Posterior cingulate gyrus (tissue), 11 donors: ENCODE measurements around the gene LCK.
"Not testable (repeated sequence)": the region's sequence is repeated elsewhere in the genome, so short reads cannot be mapped to it uniquely, and the experiment has no call there.

Source experiments
- DNase-seq, 10 donors: peaks; one replicate each; pipeline versions ENCODE4 v3.0.0 to v3.0.0-alpha.2; 2020 to 2021; ENCODE audit warnings: mixed read lengths in 3 of 10
- intact Hi-C: fragments of 100-400 bp; cut with DNase I; formaldehyde crosslinking; loops from one replicate; pipeline ENCODE4 v1.15.1; 2023

The LCK gene

DNA sequence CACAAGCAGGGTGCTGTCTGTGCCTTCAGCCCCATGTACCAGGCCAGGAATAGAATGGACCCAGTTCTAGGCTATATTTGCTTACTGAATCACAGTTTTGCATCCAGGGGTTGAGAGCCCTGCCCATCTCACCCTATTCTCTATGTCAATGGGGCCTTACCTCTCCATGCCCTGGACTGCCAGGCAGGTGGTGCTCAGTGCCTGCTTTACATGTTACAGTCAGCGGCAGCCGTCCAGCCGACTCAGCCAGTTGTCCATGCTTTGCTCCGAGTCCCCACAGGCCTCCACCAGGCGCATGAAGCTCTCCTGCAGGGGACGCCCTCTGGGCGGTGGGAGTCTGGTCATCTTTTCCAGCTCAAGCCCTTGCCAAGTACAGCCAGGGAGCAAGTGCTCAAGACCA is 16.3 kb upstream of the LCK start:
- DNase-seq, result no peak
- intact Hi-C loops, result no loop called here

GRCh38 chr1:32239337-32239736 is 11.7 kb upstream of the LCK start:
- intact Hi-C loops, result no loop called here
- no peak for DNase-seq

DNA sequence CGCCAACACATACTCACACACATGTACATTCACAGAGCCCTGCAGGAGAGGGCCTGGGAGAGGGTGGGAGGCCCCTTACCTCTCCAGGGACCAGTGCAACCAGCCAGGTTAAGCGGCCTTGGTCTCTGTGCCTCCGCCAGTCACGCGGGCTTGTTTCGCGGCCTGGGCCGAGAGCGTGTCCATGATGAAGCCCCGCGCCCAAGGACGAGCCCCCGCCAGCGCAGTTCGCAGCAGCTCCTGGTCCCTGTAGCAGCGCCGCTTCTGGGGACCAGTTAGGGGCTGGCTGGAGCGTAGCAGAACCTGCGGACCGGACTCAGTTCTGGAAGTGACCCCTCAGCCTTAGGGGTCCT is 11.3 kb upstream of the LCK start:
- intact Hi-C loops, result loop anchor here (5.0 kb wide), 1 partner anchor 93 kb away; no protein-coding TSS in a partner anchor
- peak in 2 of 10 donors; percentile 11 to 89 for DNase-seq

GRCh38 chr1:32240140-32240951 is 10.7 kb upstream of the LCK start:
- intact Hi-C loops, result loop anchor here (5.0 kb wide), 1 partner anchor 92 kb away; no protein-coding TSS in a partner anchor
- peak; percentile 56 to 96 (median 68) for DNase-seq

DNA sequence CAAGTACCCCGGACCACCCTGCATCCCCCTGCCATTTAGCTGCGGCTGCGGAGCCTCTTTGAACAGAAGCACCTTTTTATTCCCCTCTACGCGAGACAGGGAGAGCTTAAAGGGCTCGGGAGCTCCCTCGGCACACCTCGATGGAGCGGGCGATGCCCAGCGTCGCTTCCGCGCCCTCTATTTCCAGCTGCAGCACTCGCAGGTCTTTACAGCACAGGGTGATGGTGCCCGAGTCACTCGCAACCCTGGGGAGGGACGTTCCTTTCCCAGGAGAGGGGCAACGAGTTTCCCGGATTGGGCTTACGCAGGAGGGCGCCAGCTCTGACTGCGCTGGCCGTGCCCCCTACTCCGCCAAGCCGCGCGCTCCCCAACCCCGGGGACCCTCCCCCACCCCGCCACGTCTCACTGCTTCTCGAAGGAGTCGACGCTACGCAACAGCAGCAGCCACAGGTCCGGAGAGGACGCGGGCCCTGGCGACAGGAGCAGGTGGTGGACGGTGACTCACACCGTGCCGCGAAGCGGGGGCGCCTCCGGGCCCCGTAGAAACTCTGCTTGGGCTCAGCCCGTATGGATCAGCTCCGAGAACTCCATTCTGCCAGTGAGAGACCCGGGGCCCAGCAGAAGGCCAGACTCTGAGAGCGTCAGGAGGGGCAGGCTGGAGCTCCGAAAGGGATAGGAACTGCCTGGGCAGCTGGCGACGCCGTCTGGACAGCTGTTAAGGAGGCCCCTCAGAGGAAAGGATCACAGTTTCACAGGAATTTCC is 9.9 kb upstream of the LCK start:
- intact Hi-C loops, result loop anchor here (5.0 kb wide), 1 partner anchor 91 kb away; no protein-coding TSS in a partner anchor
- DNase-seq, result peak; percentile 28 to 91 (median 44)

- intact Hi-C loops, result loop anchor here (5.0 kb wide), 1 partner anchor 90 kb away; no protein-coding TSS in a partner anchor
- peak in 7 of 10 donors; percentile 34 to 92 (median 62) for DNase-seq
Observed at GRCh38 chr1:32242341-32242851, 8.7 kb upstream of the LCK start.

- intact Hi-C loops, result no loop called here
Observed at GRCh38 chr1:32246888-32247273, 4.2 kb upstream of the LCK start, which contains the start of gene FAM167B. Gene FAM167B, plus strand, starts transcription at chr1:32247222. Its CDS starts 200 bp downstream, at chr1:32247422.

GRCh38 chr1:32247452-32247851 is 3.6 kb upstream of the LCK start:
- no peak for DNase-seq
- intact Hi-C loops, result no loop called here

More at GRCh38 chr1:32246888-32247273, 4.2 kb upstream of the LCK start, which contains the start of gene FAM167B:
- no peak for DNase-seq

DNA sequence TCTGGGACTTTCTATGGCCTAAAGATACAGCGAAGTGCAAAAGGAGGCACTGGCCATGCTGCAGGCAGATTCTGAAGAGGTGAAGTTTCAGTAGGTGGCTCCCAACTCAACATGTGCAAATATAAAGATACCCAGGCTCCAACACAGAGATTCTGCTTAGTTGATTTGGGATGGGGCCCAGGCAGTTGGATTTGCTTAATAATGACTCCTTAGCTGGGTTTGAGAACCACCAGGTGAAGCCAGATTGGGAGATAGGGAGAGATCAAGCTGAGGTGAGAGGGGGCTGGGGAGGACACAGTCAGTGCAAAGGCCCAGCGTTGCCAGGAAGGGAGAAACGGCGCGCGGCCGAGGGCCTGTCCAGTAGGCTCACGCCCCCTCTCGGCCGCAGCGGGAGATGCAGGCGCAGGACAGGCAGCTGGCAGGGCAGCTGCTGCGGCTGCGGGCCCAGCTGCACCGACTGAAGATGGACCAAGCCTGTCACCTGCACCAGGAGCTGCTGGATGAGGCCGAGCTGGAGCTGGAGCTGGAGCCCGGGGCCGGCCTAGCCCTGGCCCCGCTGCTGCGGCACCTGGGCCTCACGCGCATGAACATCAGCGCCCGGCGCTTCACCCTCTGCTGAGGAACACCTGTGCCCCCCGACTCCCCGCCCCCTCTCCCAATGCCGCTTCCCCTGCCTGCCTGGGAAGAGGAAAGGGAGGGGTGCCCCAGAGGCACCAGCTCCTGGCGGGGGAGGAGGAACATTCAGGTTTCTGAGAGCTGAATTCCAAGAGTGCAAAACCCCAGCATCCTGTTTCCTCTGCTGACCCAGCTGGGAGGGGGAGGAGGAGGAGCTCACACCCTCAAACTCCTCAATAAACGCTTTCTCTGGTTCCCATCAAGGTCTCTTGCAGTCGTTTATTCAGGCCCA is 2.8 kb upstream of the LCK start:
- intact Hi-C loops, result no loop called here
- DNase-seq, result peak in 9 of 10 donors; percentile 27 to 92 (median 43)

- DNase-seq, result no peak
- intact Hi-C loops, result no loop called here
Observed at GRCh38 chr1:32249831-32250525, 1.1 kb upstream of the LCK start.

DNA sequence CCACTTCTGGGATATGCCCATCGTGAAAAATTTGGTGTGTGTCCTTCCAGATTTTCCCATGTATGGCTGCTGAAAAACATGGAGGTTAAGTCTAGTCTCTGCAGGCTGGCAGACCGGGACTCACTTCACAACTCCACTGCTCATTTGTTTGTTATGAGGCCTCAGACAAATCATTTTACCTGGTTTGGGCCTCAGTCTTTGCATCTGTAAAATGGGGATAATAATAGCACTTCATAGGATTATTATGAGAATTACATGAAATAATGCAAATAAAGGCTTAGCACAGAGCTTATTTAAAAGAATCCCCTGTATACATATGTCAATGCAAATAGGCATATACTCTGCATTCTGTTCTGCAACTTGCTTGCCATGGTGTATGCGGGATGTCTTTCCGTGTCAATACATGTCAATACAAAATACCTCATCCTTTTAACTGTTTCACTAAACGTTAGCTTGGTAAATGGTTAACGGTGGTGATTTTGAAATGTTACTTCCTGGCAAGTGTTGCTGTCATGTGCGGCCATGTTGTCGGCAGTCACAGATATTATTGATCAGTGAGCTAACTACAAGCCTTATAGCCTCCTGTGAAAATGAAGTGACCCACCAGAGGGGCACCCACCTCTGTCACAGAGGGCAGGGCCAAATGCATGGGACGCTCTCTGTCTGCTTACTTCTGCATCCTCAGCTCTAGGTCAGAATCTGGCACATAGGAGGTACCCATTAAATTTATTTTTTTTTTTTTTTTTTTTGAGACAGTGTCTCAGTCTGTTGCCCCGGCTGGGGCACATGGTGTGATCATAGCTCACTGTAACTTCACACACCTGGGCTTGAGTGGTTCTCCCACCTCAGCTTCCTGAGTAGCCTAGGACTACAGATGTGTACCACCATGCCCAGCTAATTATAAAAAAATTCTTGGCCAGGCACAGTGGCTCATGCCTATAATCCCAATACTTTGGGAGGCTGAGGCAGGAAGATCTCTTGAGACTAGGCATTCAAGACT is 4.3 kb downstream of the LCK start:
- DNase-seq, result no peak
- intact Hi-C loops, result no loop called here

DNA sequence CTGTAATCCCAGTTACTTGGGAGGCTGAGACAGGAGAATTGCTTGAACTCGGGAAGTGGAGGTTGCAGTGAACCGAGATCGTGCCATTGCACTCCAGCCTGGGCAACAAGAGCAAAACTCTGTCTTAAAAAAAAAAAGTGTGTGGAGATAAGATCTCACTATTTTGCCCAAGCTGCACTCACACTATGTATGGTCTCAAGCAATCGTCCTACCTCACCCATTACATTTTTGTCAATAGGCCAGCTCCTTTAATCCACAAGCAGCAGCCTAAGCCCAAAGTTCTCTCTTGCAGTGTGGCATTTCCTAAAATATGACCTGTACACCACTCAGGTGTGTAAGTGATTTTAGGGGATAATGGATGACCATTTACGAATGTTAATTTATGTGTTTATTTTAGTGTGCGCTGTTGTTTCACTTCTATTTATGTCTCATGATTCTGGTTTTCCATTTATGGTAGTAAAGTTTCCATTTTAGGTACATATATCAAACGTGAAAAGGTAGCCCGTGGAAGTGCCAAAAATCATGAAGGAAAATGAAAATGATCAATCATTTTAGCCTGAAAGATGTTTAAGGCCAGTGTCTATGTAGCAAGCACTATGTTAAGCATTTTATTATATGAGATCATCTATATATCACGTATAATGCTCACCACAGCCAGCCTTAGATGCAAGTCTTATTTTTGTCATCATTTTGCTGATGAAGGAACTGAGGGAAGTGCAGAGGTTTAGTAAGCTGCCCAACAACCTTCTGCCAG is 5.6 kb downstream of the LCK start:
- intact Hi-C loops, result no loop called here
- no peak for DNase-seq

DNA sequence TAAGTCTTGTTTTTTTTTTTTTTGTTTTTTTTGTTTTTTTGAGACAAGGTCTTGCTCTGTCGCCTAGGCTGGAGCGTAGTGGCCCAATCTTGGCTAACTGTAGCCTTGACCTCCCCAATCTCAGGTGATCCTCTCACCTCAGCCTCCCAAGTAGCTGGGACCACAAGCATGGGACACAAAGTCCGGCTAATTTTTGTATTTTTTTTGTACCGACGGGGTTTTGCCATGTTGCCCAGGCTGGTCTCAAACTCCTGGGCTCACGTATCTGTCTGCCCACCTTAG is 6.1 kb downstream of the LCK start:
- intact Hi-C loops, result no loop called here
- DNase-seq, result no peak

GRCh38 chr1:32263236-32263593 is 12.2 kb downstream of the LCK start:
- DNase-seq, intact Hi-C loops: not testable (repeated sequence)

DNA sequence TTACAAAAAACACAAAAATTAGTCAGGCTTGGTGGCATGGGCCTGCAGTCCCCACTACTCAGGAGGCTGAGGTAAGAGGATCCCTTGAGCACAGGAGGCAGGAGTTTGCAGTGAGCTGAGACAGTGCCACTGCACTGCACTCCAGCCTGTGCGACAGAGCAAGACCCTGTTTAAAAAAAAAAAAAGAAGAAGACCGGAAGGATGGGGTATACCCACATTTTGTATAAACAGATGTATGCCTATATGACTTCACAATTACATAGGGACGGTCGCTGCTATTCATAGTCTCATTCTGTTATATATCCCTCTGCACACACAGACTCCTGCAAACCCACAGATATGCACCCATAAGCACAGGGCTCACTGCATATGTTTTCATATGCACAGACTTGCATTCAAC is 12.7 kb downstream of the LCK start:
- no peak for DNase-seq
- intact Hi-C loops, result no loop called here

- intact Hi-C loops, result no loop called here
- no peak for DNase-seq
Observed at GRCh38 chr1:32265846-32266245, 14.8 kb downstream of the LCK start.

DNA sequence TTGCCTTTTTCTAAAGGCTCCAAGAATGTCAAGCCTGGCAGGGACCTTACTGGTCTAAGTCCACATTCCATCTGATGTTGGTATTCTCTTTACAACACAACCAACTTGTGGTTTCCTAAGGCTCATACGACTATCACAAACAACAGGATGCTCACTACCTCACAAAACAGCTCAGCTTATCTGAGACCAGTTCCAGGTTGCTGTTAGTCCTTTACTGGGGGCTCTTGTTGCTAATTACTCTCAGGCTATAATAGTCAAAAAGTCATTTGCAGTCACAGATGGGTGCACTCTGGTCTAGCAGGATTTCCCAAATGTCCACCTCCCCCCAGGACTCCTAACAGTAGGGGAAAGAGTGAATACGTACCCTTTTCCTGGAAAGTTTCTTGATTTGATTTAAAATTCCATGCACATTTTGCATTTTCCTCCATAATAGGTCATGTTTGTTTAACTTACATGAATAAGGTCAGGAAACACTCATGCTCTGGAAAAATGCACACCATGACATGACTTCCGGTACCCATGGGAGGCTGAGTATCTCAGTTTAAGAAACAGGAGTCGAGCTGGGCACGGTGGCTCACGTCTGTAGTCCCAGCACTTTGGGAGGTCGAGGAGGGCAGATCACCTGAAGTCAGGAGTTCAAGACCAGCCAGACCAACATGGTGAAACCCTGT is 16.0 kb downstream of the LCK start:
- intact Hi-C loops, result no loop called here
- DNase-seq, result no peak
